ENCODE data around the gene BUB1B.
A peak's percentile ranks its signal among the peaks of the same experiment; 100 is the strongest.

DNA sequence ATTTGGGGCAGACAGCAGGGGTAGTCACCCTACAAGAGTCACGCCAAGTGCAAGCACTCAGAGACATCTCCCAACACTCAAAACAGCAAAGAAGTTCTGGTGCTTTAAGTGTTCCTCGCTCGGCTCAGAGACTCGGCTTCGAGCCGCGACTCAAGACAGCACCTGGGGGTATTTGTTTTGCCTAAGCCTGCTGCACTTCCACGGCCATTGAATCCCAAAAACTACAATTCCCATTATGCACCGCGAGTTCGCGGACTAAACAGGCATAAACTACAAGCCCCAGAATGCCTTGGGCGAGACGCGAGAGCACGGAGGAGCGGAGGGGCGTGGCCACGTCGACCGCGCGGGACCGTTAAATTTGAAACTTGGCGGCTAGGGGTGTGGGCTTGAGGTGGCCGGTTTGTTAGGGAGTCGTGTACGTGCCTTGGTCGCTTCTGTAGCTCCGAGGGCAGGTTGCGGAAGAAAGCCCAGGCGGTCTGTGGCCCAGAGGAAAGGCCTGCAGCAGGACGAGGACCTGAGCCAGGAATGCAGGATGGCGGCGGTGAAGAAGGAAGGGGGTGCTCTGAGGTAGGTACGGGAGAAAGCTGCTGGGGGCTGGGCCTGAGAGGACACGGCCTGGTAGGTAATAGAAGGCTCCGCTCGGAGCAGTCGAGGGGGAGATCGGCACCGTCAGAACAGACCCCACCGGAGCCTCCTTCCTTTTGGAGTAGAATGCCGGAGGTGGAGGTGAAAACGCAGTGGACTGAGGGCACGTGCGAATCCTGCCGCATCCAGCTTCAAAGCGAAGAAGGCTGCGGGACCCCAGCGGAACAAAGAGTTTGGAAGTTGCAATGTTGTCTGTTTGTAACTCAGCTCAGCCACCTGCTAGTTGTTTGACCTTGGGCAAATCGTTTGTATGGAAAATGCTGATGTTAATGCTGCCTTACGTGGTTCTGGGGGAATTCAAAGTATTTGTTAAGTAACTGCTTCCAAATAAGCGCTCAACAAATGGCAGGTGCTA lies at the start of gene BUB1B:
- TF ChIP-seq, protein P1, sequence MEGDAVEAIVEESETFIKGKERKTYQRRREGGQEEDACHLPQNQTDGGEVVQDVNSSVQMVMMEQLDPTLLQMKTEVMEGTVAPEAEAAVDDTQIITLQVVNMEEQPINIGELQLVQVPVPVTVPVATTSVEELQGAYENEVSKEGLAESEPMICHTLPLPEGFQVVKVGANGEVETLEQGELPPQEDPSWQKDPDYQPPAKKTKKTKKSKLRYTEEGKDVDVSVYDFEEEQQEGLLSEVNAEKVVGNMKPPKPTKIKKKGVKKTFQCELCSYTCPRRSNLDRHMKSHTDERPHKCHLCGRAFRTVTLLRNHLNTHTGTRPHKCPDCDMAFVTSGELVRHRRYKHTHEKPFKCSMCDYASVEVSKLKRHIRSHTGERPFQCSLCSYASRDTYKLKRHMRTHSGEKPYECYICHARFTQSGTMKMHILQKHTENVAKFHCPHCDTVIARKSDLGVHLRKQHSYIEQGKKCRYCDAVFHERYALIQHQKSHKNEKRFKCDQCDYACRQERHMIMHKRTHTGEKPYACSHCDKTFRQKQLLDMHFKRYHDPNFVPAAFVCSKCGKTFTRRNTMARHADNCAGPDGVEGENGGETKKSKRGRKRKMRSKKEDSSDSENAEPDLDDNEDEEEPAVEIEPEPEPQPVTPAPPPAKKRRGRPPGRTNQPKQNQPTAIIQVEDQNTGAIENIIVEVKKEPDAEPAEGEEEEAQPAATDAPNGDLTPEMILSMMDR (IDR thresholded peaks at IDR 0.05; ENCODE audit: poor library complexity, severe bottlenecking) = peak; percentile 22
- no peak for TF ChIP-seq EZH2 (IDR thresholded peaks at IDR 0.05; ENCODE audit: borderline replicate concordance, insufficient read depth, low read length, poor library complexity, severe bottlenecking)
- peak; percentile 33 for TF ChIP-seq EP300 (conservative IDR thresholded peaks at IDR 0.05; ENCODE audit: poor library complexity, severe bottlenecking)
- peak; percentile 70 for TF ChIP-seq POLR2AphosphoS5 (IDR thresholded peaks at IDR 0.05)
- TF ChIP-seq RAD21 (conservative IDR thresholded peaks at IDR 0.05) = peak; percentile 58
- TF ChIP-seq REST (IDR thresholded peaks at IDR 0.05; ENCODE audit: borderline replicate concordance) = no peak
